ENCODE data around the gene LIMK2.

The LIMK2 gene

DNA sequence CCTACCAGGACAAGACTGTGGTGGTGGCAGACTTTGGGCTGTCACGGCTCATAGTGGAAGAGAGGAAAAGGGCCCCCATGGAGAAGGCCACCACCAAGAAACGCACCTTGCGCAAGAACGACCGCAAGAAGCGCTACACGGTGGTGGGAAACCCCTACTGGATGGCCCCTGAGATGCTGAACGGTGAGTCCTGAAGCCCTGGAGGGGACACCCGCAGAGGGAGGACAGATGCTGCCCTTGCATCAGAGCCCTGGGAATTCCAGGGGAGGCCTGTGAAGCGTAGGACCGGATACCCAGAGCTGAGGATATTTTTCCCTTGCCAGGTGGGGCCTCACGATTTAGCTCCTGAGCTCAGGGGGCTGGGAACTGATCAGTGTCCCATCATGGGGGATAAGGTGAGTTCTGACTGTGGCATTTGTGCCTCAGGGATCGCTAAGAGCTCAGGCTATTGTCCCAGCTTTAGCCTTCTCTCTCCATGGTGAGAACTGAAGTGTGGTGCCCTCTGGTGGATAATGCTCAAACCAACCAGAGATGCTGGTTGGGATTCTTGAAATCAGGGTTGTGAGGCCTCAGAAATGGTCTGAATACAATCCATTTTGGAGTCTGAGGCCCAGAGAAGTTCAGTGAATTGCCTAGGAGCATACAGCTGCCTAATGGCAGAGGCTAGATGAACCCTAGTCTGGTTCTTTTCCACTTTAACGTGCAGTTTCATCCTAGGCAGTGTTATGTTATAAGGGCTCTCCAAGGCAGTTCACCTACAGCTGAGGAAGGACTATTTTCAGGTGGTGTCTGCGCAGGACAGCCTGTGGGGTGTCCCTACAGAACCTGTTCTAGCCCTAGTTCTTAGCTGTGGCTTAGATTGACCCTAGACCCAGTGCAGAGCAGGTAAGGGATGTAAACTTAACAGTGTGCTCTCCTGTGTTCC lies 60.7 kb downstream of the LIMK2 start:
- peak; percentile 59 for DNase-seq (ENCODE audit: low spot score)

GRCh38 chr22:31274017-31274416 lies 61.9 kb downstream of the LIMK2 start:
- no peak for DNase-seq (ENCODE audit: low spot score)

DNA sequence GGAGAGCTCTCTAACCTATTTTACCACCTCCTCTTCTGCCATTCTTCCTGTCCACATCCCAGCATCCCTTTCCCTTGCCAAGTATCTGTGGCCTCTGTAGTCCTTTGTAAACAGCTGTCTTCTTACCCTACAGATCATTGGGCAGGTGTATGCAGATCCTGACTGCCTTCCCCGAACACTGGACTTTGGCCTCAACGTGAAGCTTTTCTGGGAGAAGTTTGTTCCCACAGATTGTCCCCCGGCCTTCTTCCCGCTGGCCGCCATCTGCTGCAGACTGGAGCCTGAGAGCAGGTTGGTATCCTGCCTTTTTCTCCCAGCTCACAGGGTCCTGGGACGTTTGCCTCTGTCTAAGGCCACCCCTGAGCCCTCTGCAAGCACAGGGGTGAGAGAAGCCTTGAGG lies 62.9 kb downstream of the LIMK2 start:
- no peak for DNase-seq (ENCODE audit: low spot score)

GRCh38 chr22:31275576-31275975 lies 63.5 kb downstream of the LIMK2 start:
- DNase-seq (ENCODE audit: low spot score): no peak

DNA sequence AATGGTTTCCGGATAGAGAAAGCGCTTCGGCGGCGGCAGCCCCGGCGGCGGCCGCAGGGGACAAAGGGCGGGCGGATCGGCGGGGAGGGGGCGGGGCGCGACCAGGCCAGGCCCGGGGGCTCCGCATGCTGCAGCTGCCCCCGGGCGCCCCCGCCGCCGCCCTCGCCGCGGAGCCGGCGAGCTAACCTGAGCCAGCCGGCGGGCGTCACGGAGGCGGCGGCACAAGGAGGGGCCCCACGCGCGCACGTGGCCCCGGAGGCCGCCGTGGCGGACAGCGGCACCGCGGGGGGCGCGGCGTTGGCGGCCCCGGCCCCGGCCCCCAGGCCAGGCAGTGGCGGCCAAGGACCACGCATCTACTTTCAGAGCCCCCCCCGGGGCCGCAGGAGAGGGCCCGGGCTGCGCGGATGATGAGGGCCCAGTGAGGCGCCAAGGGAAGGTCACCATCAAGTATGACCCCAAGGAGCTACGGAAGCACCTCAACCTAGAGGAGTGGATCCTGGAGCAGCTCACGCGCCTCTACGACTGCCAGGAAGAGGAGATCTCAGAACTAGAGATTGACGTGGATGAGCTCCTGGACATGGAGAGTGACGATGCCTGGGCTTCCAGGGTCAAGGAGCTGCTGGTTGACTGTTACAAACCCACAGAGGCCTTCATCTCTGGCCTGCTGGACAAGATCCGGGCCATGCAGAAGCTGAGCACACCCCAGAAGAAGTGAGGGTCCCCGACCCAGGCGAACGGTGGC lies 64.5 kb downstream of the LIMK2 start:
- no peak for DNase-seq (ENCODE audit: low spot score)

DNA sequence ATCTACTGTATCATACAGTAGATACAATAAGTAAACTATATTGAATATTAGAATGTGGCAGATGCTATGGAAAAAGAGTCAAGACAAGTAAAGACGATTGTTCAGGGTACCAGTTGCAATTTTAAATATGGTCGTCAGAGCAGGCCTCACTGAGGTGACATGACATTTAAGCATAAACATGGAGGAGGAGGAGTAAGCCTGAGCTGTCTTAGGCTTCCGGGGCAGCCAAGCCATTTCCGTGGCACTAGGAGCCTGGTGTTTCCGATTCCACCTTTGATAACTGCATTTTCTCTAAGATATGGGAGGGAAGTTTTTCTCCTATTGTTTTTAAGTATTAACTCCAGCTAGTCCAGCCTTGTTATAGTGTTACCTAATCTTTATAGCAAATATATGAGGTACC lies 65.6 kb downstream of the LIMK2 start:
- no peak for DNase-seq (ENCODE audit: low spot score)

- DNase-seq (ENCODE audit: low spot score): no peak
Observed at GRCh38 chr22:31278151-31278621, 66.1 kb downstream of the LIMK2 start.

GRCh38 chr22:31278626-31279326 lies 66.7 kb downstream of the LIMK2 start:
- DNase-seq (ENCODE audit: low spot score): no peak

- DNase-seq (ENCODE audit: low spot score): no peak
Observed at GRCh38 chr22:31279327-31279669, 67.2 kb downstream of the LIMK2 start.

DNA sequence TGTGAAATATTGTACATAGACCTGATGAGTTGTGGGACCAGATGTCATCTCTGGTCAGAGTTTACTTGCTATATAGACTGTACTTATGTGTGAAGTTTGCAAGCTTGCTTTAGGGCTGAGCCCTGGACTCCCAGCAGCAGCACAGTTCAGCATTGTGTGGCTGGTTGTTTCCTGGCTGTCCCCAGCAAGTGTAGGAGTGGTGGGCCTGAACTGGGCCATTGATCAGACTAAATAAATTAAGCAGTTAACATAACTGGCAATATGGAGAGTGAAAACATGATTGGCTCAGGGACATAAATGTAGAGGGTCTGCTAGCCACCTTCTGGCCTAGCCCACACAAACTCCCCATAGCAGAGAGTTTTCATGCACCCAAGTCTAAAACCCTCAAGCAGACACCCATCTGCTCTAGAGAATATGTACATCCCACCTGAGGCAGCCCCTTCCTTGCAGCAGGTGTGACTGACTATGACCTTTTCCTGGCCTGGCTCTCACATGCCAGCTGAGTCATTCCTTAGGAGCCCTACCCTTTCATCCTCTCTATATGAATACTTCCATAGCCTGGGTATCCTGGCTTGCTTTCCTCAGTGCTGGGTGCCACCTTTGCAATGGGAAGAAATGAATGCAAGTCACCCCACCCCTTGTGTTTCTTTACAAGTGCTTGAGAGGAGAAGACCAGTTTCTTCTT lies 67.9 kb downstream of the LIMK2 start:
- DNase-seq (ENCODE audit: low spot score): no peak

DNA sequence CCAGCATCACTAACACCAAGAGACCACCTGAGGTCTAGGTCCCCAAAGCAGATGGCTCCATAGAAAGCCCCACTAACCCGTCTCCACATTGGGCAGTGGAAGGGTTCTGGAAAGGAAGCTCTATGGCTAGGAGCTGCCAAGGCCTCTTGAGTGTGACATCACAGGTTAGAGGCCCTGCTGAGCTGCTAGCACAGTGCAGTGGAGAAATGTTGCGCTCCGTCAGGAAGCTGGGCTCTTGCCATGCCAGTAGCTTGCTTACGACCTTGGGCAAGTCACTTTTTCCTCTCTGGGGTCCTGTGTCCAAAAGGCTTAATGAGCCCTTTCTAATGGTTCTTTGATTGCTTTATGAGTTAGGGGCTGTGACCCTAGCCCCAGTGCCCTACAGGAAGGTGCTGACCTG lies 69.6 kb downstream of the LIMK2 start:
- DNase-seq (ENCODE audit: low spot score): no peak

DNA sequence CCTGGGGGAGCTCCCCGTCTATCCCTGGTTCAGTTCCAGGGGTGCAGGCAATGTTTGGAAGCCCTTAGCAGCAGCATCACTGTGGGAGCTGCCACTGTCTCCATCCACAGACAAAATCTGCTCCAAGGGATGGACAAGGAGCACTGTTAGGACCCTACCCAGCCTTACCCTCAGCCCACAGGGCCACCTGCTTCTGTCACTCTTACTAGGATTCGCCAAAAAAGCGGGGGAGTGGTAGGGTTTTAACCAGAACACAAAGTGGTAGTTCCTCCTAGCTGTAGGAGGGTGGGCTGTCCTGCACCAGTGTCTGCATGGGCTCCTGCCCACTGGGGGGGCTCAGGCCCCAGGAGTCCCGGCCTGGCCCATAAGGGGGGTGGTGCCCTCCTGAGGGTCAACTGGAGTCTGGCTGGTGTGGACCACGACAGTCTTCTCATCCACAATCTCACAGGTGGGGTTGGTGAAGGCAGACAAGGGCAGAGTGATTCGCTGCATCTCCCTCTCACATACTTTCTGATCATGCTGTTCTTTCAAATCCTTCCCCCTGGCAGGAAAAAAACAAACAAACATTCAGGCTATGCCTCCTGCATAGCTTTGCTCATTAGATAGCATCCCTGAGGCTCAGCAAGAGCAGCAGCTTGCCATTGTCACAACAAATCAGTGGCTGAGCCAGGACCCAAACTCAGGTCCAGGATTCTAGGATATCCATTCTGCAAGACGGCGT lies 70.8 kb downstream of the LIMK2 start:
- no peak for DNase-seq (ENCODE audit: low spot score)

- no peak for DNase-seq (ENCODE audit: low spot score)
Observed at GRCh38 chr22:31284281-31285155, 72.4 kb downstream of the LIMK2 start.

DNA sequence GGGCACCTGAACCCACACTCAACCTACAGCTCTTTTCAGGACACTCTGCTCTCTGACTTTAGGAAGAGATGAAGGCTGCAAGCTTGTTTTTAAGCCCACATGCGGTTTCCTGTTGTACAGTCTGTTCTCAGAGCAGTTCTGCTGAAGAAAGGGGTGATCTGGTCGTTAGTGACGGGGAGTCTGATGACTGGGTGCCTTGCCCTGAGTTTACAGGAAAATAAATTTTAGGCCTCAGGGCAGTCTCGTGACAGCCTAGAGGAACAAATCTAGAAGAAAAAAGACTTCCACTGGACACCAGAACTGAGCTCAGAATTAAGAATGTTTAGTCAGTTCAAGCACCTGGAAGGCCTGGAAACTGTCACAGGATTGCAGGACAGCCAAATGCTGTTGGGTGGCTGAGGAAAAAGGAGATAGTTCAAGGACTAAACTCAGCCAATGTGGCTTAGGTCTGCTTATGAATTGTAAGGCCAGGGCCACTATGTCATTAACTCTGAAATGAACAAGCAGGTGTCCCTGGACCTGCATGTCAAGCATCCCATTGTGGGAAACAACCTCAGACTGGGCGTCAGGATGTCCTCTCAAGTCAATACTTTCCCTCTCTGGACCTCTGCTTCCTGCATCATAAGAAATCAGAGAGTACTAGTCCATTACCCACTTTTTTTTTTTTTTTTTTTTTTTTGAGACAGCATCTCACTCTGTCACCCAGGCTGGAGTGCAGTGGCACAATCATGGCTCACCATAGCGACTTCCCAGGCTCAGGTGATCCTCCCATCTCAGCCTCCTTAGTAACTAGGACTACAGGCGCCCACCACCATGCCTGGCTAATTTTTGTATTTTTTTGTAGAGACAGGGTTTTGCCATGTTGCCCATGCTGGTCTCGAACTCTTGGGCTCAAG lies 74.5 kb downstream of the LIMK2 start:
- no peak for DNase-seq (ENCODE audit: low spot score)

DNA sequence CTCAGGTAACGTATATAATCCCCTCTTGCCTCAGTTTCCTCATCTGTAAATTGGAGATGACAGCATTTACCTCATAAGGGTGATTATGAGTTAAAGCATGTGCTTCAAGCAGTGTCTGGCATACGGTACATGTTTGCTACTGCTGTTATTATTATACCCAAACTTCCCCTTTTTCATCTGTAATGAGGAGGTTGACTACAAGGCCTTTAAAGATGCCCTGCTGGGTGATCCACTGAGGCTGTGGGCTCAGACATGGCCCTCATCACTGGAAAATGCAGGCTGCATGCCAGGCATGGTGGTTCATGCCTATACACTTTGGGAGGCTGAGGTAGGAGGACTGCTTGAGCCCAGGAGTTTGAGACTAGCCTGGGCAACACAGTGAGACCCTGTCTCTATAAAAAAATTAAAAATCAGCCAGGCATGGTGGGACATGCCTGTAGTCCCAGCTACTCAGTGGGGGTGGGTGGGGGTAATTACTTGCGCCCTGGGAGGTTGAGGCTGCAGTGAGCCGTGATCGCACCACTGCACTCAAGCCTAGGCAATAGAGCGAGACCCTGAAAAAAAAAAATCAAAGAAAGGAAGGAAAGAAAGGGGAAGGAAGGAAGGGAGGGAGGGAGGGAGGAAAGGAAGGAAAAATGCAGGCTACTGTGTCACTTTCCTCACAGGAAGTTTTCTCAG lies 75.9 kb downstream of the LIMK2 start:
- DNase-seq (ENCODE audit: low spot score): no peak

GRCh38 chr22:31288496-31289240 lies 76.6 kb downstream of the LIMK2 start:
- DNase-seq (ENCODE audit: low spot score): no peak

DNA sequence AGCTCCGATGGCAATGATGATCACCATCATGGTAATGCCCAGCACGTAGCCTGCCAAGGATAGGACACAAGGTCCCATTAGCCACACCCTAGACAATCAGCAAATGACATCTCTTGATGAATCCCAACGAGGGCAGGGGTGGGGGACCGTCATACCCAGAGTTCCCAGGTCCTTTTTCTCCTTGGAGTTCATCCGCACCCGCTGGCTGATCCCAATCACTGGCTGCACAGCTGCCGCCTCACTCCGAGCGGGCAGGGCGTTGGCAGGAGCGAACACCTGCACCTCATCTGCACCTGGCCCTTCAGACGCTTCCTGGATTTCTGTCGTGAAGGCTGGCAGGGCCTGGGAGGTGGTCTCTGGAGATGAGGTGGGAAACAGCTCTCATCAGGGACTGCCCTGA lies 77.2 kb downstream of the LIMK2 start:
- no peak for DNase-seq (ENCODE audit: low spot score)
